Activated CD4-positive, alpha-beta T cell treated with anti-CD3 and anti-CD28 coated beads for 36 hours (primary cell): Measurements from ENCODE around the gene TEX22. TPM values are rescaled to one million over a fixed set of nuclear protein-coding genes. Genes with fewer than 3 reads are reported as not detected.

Experiments
- ATAC-seq: fragments of 200-7000 bp; cut with Tn5 transposase; one replicate; pipeline ENCODE4 v1.10.0; 2021; ENCODE audit warnings: mild to moderate bottlenecking, moderate library complexity
- CTCF ChIA-PET: fragments of 350-600 bp; sonication (Branson Sonifier 250); formaldehyde crosslinking; loops from one replicate; lab custom pipeline; 2021; ENCODE audit warnings: antibody characterized with exemption; lab: Charles Lee
- POLR2A ChIA-PET: fragments of 350-600 bp; sonication (Branson Sonifier 250); formaldehyde crosslinking; loops from one replicate; lab custom pipeline; 2021; ENCODE audit warnings: antibody characterized with exemption, inconsistent platforms; lab: Charles Lee
- DNase-seq: peaks from one replicate; pipeline ENCODE4 v3.0.0-alpha.2; 2020
- H3K27ac Mint-ChIP-seq: one replicate; pipeline ENCODE4 v1.8.0; 2021; ENCODE audit warnings: mixed read lengths
- H3K27me3 Mint-ChIP-seq: one replicate; pipeline ENCODE4 v1.8.0; 2021; ENCODE audit warnings: mixed read lengths
- H3K36me3 Mint-ChIP-seq: one replicate; pipeline ENCODE4 v1.8.0; 2021; ENCODE audit warnings: low read depth, mixed read lengths
- H3K4me1 Mint-ChIP-seq: one replicate; pipeline ENCODE4 v1.8.0; 2021; ENCODE audit warnings: mixed read lengths
- H3K4me3 Mint-ChIP-seq: one replicate; pipeline ENCODE4 v1.8.0; 2021; ENCODE audit warnings: mild to moderate bottlenecking, moderate library complexity, mixed read lengths
- H3K9me3 Mint-ChIP-seq: one replicate; pipeline ENCODE4 v1.8.0; 2021; ENCODE audit warnings: low read depth, mixed read lengths
- intact Hi-C, 2 experiments: fragments of 100-400 bp; cut with DNase I in 1 of 2; cut with micrococcal nuclease in 1 of 2; formaldehyde crosslinking; loops; one replicate each; pipeline versions ENCODE4 v1.14.2 to v1.15.1; 2022 to 2024; cut with DNase I, micrococcal nuclease
- total RNA-seq, 2 experiments: library from RNA; stranded (reverse); gene quantifications; one replicate each; pipeline ENCODE4 v1.2.3, GENCODE V29; 2021

Gene TEX22
- total RNA-seq, 2 experiments from 2014 or later: 1.4 to 2.4 TPM

DNA sequence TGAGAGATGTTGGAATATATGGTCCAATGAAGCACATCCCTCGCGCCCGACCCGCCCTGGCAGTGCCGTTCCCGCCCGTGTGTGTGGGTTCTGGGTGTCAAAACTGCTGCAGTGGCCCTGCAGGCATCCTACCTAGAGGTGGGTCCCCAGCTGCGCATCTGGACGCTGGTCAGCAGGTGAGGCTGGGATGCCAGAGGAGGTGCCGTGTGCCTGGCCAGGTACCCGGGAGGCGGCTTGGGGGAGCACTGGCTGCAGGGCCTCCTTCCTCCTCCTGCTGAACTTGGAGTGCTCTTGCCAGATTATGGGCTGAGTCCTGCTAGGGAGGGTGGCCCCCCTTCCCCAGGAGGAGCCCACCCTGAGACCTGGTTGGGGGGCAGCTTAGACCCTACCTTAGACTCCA is 26.5 kb downstream of the TEX22 start:
- no peaks in the 10 kb centered on the region for H3K27me3 Mint-ChIP-seq
- CTCF ChIA-PET: interaction anchor here (1.3 kb wide), 1 partner anchor 177 kb away, joined by 3 read pairs; the partner anchor contains the start of gene BTBD6
- no peak overlapping the region for H3K4me3 Mint-ChIP-seq
- peaks cover 48% of the 10 kb centered on the region for H3K36me3 Mint-ChIP-seq
- POLR2A ChIA-PET: no interaction called here
- DNase-seq (no peak), ATAC-seq (no peak)
- peaks cover 27% of the 10 kb centered on the region for H3K4me1 Mint-ChIP-seq
- intact Hi-C loops: loop anchor here in 1 of 2 experiments (5.0 kb wide), 1 partner anchor 47 kb away; the partner anchor contains the start of gene CRIP2
- no peaks in the 10 kb centered on the region for H3K9me3 Mint-ChIP-seq
- H3K27ac Mint-ChIP-seq: no peak overlapping the region

DNA sequence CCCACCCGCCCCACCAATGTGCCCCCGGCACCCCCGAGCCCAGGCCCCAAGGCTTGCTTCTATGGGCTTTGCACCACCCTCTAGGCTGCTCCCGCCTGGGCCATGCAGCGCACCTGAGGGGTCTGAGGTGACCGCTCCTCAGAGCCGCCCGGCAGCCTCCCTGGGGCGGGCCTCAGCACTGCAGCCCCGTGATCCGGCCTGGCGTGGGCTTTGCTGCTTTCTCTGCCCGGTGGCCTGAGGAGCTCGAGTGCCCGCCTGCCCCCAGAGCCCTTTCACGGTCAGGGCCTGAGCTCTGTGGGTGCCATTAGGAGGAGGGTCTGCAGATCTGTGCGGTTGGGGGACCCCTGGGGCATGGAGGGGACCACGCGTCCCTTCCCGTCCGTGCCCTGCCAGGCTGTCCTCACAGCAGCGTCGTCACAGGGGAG is 27.5 kb downstream of the TEX22 start:
- peaks cover 56% of the 10 kb centered on the region for H3K36me3 Mint-ChIP-seq
- peaks cover 27% of the 10 kb centered on the region for H3K4me1 Mint-ChIP-seq
- no peaks in the 10 kb centered on the region for H3K9me3 Mint-ChIP-seq
- DNase-seq (no peak), ATAC-seq (no peak)
- ChIA-PET POLR2A (no interaction called here), CTCF (no interaction called here)
- no peaks in the 10 kb centered on the region for H3K27me3 Mint-ChIP-seq
- intact Hi-C loops: no loop called here
- no peak overlapping the region for H3K4me3 Mint-ChIP-seq
- H3K27ac Mint-ChIP-seq: no peak overlapping the region

DNA sequence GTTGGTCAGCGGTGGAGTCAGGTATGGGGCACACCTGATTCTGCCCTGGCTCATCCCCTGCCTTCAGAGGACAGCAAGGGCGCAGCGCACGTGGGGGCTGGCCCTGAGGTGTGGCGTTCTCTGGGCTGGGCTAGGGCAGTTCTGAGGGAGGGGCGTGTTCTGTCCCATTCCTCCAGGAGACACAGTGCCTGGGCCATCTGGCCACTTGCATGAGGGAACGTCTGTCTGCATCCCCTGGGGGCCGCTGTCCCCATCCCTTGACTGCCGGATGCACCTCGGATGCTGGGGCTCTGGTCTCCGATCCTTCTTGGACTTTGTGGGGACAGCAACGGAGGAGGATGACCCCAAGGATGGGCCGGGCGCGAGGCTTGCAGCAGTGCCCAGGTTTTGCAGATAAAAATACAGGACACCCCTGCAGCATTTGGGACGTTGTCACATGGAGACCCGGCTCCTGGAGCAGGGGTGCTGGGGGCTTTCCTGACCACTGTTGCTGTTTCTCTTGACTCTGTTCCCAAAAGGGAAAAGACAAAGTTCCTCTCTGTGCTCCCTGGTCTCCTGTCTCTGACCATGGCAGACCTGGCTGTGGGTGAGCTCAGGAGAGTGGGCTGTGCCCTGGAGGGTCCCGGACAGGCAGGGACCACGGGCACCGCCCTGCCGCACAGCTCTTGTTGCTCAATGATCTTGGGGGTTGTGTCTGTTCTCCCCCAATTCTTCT is 28.2 kb downstream of the TEX22 start:
- ATAC-seq: no peak
- Mint-ChIP-seq H3K9me3 (no peaks in the 10 kb centered on the region), H3K36me3 (peaks cover 59% of the 10 kb centered on the region)

DNA sequence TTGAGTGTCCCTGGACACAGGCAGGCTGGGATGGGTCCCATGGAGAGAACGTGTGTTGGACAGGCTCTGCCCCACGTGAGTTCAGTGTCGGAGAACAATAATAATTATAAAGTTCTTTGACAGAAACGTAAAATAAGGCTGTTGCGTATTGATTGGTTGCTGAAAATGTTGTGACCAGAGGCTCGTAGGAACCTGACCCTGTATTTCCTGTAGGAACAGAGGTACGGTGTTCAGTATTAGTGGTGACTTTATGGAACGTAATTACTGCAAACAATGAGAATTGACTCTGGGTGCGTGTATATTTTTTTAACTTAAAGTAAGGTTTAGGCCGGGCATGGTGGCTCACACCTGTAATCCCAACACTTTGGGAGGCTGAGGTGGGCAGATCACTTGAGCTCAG is 29.1 kb downstream of the TEX22 start:
- Mint-ChIP-seq H3K27me3 (no peaks in the 10 kb centered on the region), H3K4me1 (peaks cover 14% of the 10 kb centered on the region), H3K9me3 (no peaks in the 10 kb centered on the region), H3K36me3 (peaks cover 50% of the 10 kb centered on the region), H3K4me3 (no peak overlapping the region), H3K27ac (no peak overlapping the region)
- CTCF ChIA-PET: interaction anchor here (1.0 kb wide), 1 partner anchor 12 kb away, joined by 3 read pairs; no protein-coding TSS in a partner anchor
- DNase-seq (no peak), ATAC-seq (no peak)
- POLR2A ChIA-PET: no interaction called here
- intact Hi-C loops: no loop called here

More for the DNA sequence above, 28.2 kb downstream of the TEX22 start:
- DNase-seq: no peak
- ChIA-PET POLR2A (no interaction called here), CTCF (interaction anchor here (0.7 kb wide), 1 partner anchor 114 kb away, joined by 3 read pairs; no protein-coding TSS in a partner anchor)
- H3K27me3 Mint-ChIP-seq: no peaks in the 10 kb centered on the region
- intact Hi-C loops: no loop called here
- H3K4me3 Mint-ChIP-seq: no peak overlapping the region
- peaks cover 23% of the 10 kb centered on the region for H3K4me1 Mint-ChIP-seq
- no peak overlapping the region for H3K27ac Mint-ChIP-seq

DNA sequence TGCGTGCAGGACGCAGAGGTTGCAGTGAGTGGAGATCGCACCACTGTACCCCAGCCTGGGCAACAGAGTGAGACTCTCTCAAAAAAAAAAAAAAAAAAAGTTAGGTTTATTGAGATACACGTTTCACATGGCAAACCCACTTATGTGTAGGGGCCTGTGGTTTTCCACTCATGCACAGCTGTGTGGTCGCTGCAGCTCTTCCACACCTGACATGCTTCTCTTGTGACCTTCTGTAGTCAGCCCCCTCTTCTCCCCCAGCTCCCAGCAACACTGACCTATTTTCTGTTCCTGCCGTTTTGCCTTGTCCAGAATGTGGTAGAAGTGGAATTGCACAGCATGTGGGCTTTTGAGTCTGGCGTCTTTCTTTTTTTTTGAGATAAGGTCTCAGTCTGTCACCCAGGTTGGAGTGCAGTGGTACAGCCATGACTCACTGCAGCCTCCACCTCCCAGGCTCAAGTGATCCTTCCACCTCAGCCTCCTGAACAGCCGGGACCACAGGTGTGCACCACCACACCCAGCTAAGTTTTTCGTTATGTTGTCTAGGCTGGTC is 29.7 kb downstream of the TEX22 start:
- no peak for DNase-seq
- H3K36me3 Mint-ChIP-seq: peaks cover 45% of the 10 kb centered on the region
- H3K4me3 Mint-ChIP-seq: no peak overlapping the region
- intact Hi-C loops: no loop called here
- H3K27ac Mint-ChIP-seq: no peak overlapping the region
- CTCF ChIA-PET: interaction anchor here (1.0 kb wide), 1 partner anchor 13 kb away, joined by 3 read pairs; no protein-coding TSS in a partner anchor
- POLR2A ChIA-PET: no interaction called here
- peaks cover 9% of the 10 kb centered on the region for H3K4me1 Mint-ChIP-seq
- H3K27me3 Mint-ChIP-seq: no peaks in the 10 kb centered on the region
- H3K9me3 Mint-ChIP-seq: no peaks in the 10 kb centered on the region
- ATAC-seq: peak; percentile 19

DNA sequence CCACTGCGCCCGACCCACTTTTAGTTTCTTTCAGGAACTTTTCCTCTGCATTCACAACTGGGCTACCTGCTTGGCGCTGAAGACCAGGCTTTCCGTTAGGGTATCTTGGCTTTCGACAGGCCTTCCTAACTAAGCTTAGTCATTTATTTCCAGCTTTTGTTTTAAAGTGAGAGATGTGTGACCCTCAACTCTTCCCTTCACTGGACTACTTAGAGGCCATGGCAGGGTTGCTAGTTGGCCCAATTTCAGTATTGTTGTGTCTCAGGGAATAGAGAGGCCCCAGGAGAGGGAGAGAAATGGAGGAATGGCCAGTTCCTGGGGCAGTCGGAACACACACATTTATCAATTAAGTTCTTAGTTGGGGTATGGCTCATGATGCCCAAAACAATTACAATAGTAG is 31.7 kb downstream of the TEX22 start:
- H3K4me1 Mint-ChIP-seq: peaks cover 12% of the 10 kb centered on the region
- H3K27ac Mint-ChIP-seq: no peak overlapping the region
- ATAC-seq (no peak), DNase-seq (no peak)
- H3K27me3 Mint-ChIP-seq: no peaks in the 10 kb centered on the region
- ChIA-PET CTCF (no interaction called here), POLR2A (no interaction called here)
- intact Hi-C loops: no loop called here
- no peak overlapping the region for H3K4me3 Mint-ChIP-seq
- H3K36me3 Mint-ChIP-seq: peaks cover 45% of the 10 kb centered on the region
- no peaks in the 10 kb centered on the region for H3K9me3 Mint-ChIP-seq

DNA sequence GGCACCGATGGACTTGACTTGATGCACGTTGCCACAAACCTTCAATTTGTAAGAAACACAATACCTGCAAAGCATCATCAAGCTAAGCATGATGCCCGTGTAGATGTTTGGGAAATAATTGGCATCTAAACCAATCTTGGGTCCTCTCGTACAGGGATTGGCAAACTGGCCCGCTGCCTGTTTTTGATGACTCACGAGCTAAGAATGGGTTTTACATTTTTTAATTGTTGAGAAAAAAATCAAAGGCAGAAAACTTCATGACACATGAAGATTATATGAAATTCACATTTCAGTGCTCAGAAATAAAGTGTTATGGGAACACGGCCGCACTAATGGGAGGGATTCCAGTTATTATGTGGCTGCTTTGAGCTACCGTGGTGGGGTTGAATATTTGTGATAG is 32.2 kb downstream of the TEX22 start:
- no peaks in the 10 kb centered on the region for H3K9me3 Mint-ChIP-seq
- DNase-seq (no peak), ATAC-seq (no peak)
- no peak overlapping the region for H3K27ac Mint-ChIP-seq
- H3K36me3 Mint-ChIP-seq: peaks cover 43% of the 10 kb centered on the region
- H3K27me3 Mint-ChIP-seq: no peaks in the 10 kb centered on the region
- CTCF ChIA-PET: interaction anchor here (1.1 to 1.3 kb wide), 2 partner anchors 26 to 59 kb away, joined by 3 read pairs; no protein-coding TSS in a partner anchor
- intact Hi-C loops: no loop called here
- no peak overlapping the region for H3K4me3 Mint-ChIP-seq
- peaks cover 15% of the 10 kb centered on the region for H3K4me1 Mint-ChIP-seq
- POLR2A ChIA-PET: no interaction called here

DNA sequence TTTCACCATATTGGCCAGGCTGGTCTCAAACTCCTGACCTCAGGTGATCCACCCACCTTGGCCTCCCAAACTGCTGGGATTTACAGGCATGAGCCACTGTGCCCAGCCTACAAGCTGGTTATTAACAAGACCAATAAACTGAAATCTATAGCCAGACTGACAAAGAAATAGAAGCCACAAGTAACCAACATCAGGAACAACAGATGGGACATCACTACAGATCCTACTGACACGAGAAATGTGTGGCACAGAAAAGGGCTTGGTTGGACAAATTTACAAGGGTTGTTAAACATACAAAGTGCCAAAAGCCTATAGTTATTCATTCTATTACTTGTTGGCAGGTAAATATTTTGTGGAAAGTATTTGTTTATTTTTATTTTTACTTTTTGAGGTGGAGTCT is 32.9 kb downstream of the TEX22 start:
- H3K4me3 Mint-ChIP-seq: no peak overlapping the region
- POLR2A ChIA-PET: no interaction called here
- DNase-seq: no peak
- no peaks in the 10 kb centered on the region for H3K27me3 Mint-ChIP-seq
- peaks cover 19% of the 10 kb centered on the region for H3K4me1 Mint-ChIP-seq
- intact Hi-C loops: no loop called here
- H3K9me3 Mint-ChIP-seq: no peaks in the 10 kb centered on the region
- peaks cover 40% of the 10 kb centered on the region for H3K36me3 Mint-ChIP-seq
- ATAC-seq: no peak
- CTCF ChIA-PET: interaction anchor here (1.1 to 1.3 kb wide), 2 partner anchors 27 to 60 kb away, joined by 3 read pairs; no protein-coding TSS in a partner anchor
- no peak overlapping the region for H3K27ac Mint-ChIP-seq

DNA sequence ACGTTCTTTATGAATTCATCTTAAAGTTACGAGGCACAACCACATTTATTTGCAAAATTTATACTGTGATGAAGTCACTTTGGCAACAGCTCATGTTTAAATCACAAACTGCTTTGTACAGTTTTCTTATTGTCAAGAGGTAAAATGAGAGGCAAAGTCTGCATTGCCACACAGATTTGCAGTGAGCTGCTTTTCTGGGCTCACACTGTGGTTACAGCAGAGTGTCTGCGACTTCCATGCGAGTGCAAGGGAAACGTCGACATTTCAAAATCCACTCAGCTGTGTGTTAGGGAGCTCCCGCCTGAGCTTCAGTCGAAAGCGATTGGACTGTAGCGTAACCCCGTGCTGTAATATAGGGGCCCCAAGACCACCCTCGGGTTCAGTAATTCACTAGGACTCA is 34.3 kb downstream of the TEX22 start:
- H3K36me3 Mint-ChIP-seq: peaks cover 27% of the 10 kb centered on the region
- ChIA-PET CTCF (interaction anchor here (0.6 to 2.4 kb wide), 2 partner anchors 61 to 140 kb away, joined by 3 to 11 read pairs; no protein-coding TSS in a partner anchor), POLR2A (interaction anchor here (0.8 kb wide), 1 partner anchor 226 kb away, joined by 3 read pairs; no protein-coding TSS in a partner anchor)
- intact Hi-C loops: no loop called here
- H3K9me3 Mint-ChIP-seq: no peaks in the 10 kb centered on the region
- no peaks in the 10 kb centered on the region for H3K27me3 Mint-ChIP-seq
- peaks cover 11% of the 10 kb centered on the region for H3K4me1 Mint-ChIP-seq
- no peak for ATAC-seq
- H3K27ac Mint-ChIP-seq: no peak overlapping the region
- H3K4me3 Mint-ChIP-seq: no peak overlapping the region
- DNase-seq: no peak

DNA sequence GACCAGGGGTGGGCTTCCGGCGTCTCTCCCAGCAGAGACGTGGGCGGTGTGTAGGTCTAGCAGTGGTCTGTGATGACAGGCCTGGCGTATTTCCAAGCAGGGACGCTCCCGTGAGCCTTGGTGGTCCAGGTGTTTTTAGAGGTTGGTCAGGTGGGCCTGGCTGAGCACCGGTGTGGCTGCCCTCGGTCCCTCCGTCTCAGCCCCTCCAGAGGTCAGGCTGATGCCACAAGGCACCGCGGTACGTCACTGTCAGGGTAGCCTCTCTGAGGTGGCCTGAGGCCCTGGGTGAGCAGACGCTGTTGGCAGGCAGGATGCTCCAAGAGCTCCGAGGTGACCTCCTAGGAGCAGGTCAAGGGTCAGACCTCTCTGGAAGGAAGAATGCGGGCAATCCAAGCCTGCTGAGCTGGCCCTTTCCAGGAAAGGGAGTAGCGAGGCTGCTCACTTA is 34.8 kb downstream of the TEX22 start:
- H3K27ac Mint-ChIP-seq: no peak overlapping the region
- no peaks in the 10 kb centered on the region for H3K27me3 Mint-ChIP-seq
- peaks cover 11% of the 10 kb centered on the region for H3K4me1 Mint-ChIP-seq
- no peaks in the 10 kb centered on the region for H3K9me3 Mint-ChIP-seq
- peaks cover 27% of the 10 kb centered on the region for H3K36me3 Mint-ChIP-seq
- intact Hi-C loops: no loop called here
- DNase-seq: no peak
- ChIA-PET POLR2A (no interaction called here), CTCF (interaction anchor here (2.4 kb wide), 1 partner anchor 62 kb away, joined by 11 read pairs; no protein-coding TSS in a partner anchor)
- ATAC-seq: no peak
- no peak overlapping the region for H3K4me3 Mint-ChIP-seq

DNA sequence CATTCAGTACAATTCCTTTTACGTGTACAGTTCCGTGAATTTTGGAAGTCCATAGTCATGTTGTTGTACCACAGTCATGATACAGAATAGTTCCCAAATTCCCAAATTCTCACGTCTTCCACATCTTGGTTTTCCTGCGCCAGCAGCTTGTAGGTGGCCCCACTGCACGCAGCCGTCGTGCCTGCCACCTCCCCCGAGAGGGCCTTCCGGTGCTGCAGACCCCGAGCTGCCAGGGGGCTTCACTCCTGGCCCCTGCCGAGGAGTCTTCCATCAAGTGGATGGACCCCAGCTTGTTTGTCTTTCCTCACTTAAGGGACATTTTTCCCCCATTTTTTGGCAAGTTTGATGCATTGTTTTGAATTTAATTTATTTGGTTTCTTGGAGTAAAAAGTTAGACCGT is 38.1 kb downstream of the TEX22 start:
- Mint-ChIP-seq H3K36me3 (peaks cover 5% of the 10 kb centered on the region), H3K27me3 (no peaks in the 10 kb centered on the region), H3K4me3 (no peak overlapping the region), H3K9me3 (no peaks in the 10 kb centered on the region), H3K4me1 (peaks cover 11% of the 10 kb centered on the region), H3K27ac (no peak overlapping the region)
- ATAC-seq: no peak
- CTCF ChIA-PET: interaction anchor here (2.8 kb wide), 1 partner anchor 66 kb away, joined by 9 read pairs; no protein-coding TSS in a partner anchor
- intact Hi-C loops: no loop called here
- POLR2A ChIA-PET: no interaction called here
- DNase-seq: no peak
